Activated CD4-positive, alpha-beta T cell treated with anti-CD3 and anti-CD28 coated beads, Interleukin-2, amount 10 ng/mL, durations not matched to agents 7 days and 5 days (primary cell): ENCODE results near the gene TGDS. TPM values are rescaled to one million over a fixed set of nuclear protein-coding genes. Genes with fewer than 3 reads are reported as not detected.

ENCODE experiments used
- total RNA-seq, 2 experiments: library from RNA; stranded (reverse); gene quantifications; one replicate each; pipeline ENCODE4 v1.2.3, GENCODE V29; 2021

TGDS gene
- total RNA-seq, 2 experiments from 2014 or later = 15.6 to 16.2 TPM

Other genes starting within 250 kb of the TGDS start
- gene DCT, start 116.5 kb downstream of the TGDS start, total RNA-seq = under 1 TPM; 0.15 to 0.20 TPM
- gene GPR180, start 5.7 kb upstream of the TGDS start, total RNA-seq = 1 to 10 TPM; 6.2 to 6.8 TPM
- not detected for gene SOX21, start 116.4 kb upstream of the TGDS start, total RNA-seq